GM12872 (cell line): ENCODE results near the gene DMPK.

ENCODE experiments used
- TF ChIP-seq, protein P1 (sequence below): IDR thresholded peaks from 3 replicates; pipeline ENCODE4 v1.5.1; 2011; ENCODE audit warnings: low read depth, mild to moderate bottlenecking, low read length, moderate library complexity; ENCODE audit not compliant: insufficient read depth

DMPK gene, protein sequence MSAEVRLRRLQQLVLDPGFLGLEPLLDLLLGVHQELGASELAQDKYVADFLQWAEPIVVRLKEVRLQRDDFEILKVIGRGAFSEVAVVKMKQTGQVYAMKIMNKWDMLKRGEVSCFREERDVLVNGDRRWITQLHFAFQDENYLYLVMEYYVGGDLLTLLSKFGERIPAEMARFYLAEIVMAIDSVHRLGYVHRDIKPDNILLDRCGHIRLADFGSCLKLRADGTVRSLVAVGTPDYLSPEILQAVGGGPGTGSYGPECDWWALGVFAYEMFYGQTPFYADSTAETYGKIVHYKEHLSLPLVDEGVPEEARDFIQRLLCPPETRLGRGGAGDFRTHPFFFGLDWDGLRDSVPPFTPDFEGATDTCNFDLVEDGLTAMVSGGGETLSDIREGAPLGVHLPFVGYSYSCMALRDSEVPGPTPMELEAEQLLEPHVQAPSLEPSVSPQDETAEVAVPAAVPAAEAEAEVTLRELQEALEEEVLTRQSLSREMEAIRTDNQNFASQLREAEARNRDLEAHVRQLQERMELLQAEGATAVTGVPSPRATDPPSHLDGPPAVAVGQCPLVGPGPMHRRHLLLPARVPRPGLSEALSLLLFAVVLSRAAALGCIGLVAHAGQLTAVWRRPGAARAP

DNA sequence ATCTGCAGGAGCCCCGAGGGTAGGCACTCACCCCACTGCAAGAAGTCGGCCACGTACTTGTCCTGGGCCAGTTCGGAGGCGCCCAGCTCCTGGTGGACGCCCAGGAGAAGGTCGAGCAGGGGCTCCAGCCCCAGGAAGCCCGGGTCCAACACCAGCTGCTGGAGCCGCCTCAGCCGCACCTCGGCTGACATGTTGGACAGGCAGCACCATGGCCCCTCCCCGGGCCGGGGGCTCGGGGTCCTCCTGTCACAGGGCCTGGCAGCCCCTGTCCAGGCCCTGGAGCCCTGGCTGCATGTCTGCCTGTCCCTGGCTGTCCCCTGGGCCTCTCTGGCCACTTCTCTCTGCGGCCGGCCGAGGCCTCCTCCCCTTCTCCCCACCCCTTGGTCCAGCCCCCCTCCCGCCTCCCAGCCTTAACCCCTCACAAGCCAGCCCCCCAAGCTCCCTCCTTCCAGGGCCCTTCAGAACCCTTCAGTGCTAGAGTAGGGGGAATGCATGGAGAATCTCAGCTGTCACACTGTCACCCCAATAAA is at the start of gene DMPK:
TSS of gene DMPK (minus strand) at position 329 of the 530 bp plus-strand sequence. CDS start at position 191, 138 bp downstream.
- TF ChIP-seq, protein P1, sequence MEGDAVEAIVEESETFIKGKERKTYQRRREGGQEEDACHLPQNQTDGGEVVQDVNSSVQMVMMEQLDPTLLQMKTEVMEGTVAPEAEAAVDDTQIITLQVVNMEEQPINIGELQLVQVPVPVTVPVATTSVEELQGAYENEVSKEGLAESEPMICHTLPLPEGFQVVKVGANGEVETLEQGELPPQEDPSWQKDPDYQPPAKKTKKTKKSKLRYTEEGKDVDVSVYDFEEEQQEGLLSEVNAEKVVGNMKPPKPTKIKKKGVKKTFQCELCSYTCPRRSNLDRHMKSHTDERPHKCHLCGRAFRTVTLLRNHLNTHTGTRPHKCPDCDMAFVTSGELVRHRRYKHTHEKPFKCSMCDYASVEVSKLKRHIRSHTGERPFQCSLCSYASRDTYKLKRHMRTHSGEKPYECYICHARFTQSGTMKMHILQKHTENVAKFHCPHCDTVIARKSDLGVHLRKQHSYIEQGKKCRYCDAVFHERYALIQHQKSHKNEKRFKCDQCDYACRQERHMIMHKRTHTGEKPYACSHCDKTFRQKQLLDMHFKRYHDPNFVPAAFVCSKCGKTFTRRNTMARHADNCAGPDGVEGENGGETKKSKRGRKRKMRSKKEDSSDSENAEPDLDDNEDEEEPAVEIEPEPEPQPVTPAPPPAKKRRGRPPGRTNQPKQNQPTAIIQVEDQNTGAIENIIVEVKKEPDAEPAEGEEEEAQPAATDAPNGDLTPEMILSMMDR, result no peak

DNA sequence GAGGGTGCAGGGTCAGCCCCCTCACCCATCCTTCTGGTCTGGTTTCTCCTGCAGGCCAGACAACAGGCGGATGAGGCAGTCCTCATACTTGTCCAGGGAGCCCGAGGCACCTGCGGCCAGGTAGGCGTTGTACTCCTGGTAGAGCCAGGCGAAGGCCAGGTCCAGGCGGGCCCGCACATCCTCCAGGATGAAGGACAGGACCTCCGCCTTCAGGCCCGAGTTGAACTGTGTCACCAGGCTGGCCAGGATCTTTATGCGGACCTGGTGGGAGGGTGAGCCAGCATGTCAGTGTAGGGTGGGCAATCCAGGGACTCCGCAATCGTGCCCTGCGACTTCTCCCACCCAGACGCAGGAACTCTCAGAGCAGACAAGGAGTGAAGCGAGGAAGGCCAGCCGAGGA is 46.7 kb upstream of the DMPK start:
- TF ChIP-seq, protein P1, result no peak

DNA sequence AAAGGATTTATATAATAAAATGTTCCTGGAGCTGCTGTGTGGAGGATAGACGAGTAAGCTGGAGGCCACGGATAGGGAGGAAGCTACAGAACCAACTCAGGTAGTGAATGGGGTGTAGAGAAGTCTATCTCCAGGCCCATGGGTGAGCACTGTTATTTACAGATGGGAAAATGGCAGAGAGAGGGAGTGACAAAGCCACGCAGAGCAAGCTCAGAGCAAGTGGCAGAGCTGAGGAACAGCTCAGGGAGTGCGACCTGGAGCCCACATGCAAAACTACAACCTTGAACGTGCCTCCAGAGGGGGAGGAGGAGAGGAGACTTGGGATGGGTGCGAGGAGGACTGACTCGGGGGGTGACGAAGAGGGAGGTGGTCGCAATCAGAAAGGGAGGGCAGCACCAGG is 46.2 kb upstream of the DMPK start:
- TF ChIP-seq, protein P1, result no peak

DNA sequence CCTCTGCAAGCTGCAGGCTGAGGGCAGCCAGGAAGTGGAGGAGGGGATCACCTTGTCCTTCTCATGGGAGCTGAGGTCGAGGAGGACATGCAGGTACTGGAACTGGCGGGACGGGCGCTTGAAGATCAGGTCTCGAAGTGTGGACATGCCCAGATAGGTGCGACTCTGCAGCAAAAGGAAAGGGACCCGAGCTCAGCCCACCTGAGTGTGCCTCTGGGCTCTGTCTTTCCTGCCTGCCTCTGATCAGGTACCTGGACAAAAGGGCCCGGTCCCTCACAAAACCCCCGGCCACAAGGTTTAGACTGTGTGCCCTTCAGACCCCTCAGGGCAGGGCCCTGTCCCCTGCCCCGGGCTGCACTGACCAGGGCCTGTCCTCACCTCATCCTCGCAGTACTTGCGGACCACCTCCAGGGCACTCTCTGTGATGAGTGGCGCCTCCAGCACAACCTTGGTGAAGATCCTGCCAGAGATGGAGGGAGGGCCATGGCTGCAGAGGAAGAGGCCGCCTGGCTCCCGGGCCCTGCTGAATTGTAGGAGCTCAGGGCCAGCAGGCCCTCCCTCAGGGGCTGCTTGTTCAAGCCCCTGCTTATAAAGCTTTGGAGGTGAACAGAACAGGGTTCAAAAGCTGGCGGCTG is 45.3 kb upstream of the DMPK start:
- TF ChIP-seq, protein P1, result no peak

DNA sequence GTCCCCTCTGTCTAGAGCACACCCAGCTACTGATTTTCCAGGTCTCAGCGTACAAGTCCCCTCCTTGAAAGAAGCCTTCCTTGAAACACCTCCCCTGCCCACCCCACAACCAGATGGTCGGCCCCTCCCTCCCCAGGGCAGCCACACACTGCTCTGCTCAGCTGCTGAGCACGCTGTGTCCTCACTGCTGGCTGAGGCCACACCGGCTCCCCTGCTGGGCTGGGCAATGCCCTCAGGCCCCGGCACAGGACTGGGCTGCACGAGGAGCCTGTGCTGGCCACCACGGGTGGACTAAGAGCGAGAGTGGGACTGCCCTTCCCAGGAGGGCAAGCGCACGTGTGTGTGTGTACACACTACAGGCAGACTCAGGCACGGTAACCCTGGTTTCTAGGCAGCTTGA is 44.6 kb upstream of the DMPK start:
- TF ChIP-seq, protein P1, result no peak

DNA sequence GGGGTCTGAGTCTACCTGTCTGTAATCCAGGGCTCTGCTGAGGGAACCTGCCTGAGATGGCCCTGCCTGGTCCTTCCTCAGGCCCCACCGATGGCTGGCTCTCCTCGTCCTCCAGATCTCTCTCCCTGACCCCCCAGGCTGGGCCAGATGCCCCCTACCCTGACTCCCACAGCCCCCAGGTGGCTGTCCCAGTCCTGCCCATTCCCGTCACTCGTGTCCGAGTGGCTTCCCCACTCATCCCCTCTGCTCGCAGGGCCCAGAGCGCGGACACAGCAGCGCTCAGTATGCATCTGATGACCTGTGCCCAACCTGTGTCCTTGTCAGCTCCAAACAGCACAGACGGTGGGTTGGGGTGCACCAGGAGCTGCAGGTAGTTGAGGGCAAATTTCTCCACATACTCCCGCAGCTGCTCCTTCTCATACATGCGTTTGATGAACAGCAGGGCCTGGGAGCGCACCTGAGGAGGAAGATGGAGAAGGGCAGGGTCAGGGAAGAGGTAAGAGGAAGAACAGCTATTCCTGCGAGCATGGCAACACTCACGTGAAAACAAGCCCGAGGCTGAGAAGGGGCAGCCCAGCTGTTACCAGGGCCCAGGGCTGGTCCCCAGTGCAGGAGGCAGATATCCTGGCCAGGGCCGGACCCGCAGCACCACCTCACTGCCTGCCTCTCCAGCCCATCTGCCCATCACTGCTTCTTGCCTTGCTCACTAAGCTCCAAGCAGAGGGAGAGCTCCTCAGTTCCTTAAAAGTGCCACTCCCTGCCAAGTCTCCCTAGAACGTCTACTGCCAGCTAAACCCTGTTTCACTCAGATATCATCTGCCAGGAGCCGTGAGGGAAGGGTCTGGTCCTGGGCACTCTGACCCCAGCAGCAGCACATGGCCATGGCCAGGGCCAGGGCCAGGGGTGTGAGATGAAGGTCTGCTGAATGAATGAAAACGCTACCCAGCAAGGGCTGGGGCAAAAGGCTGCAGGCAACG is 43.9 kb upstream of the DMPK start:
- TF ChIP-seq, protein P1, result no peak
